Mesenchymal stem cell (in vitro differentiated cells and primary cell): ENCODE results near the gene FYN.

Experiments used
- DNase-seq: peaks from one replicate; pipeline ENCODE4 v3.0.0-alpha.2; 2013
- H2AFZ ChIP-seq: one replicate; pipeline ENCODE4 v1.6.1; 2013; ENCODE audit warnings: low read depth, mild to moderate bottlenecking, control low read depth, inconsistent platforms, low read length, moderate library complexity
- H2AK5ac ChIP-seq: 2 replicates; pipeline ENCODE4 v1.6.1; 2013; ENCODE audit warnings: low read length, moderate library complexity, mild to moderate bottlenecking, inconsistent platforms; ENCODE audit not compliant: severe bottlenecking
- H2BK120ac ChIP-seq: one replicate; pipeline ENCODE4 v1.6.1; 2013; ENCODE audit warnings: low read depth, mild to moderate bottlenecking, inconsistent platforms, low read length, moderate library complexity
- H2BK12ac ChIP-seq, 2 experiments: one replicate each; pipeline ENCODE4 v1.6.1; 2013; ENCODE audit warnings: inconsistent platforms in 2 of 2, low read length in 2 of 2, mild to moderate bottlenecking in 2 of 2, moderate library complexity in 2 of 2, control low read depth in 1 of 2
- H2BK15ac ChIP-seq: one replicate; pipeline ENCODE4 v1.6.1; 2013; ENCODE audit warnings: mild to moderate bottlenecking, low read depth, inconsistent platforms; ENCODE audit not compliant: poor library complexity, severe bottlenecking
- H2BK5ac ChIP-seq: 2 replicates; pipeline ENCODE4 v1.6.1; 2013; ENCODE audit warnings: low read depth, mild to moderate bottlenecking, low read length, control low read depth, inconsistent platforms; ENCODE audit not compliant: poor library complexity, severe bottlenecking
- H3K14ac ChIP-seq, 2 experiments: one replicate each; pipeline ENCODE4 v1.6.1; 2013; ENCODE audit warnings: inconsistent platforms in 2 of 2, low read length in 2 of 2, control low read depth in 1 of 2, mild to moderate bottlenecking in 1 of 2, moderate library complexity in 1 of 2
- H3K18ac ChIP-seq, 2 experiments: one replicate each; pipeline ENCODE4 v1.6.1; 2013; ENCODE audit warnings: inconsistent platforms in 2 of 2, low read length in 2 of 2, control low read depth in 1 of 2, low read depth in 1 of 2, mild to moderate bottlenecking in 1 of 2
- H3K23ac ChIP-seq, 2 experiments: one replicate each; pipeline ENCODE4 v1.6.1; 2013; ENCODE audit warnings: inconsistent platforms in 2 of 2, low read length in 2 of 2, mild to moderate bottlenecking in 2 of 2, moderate library complexity in 2 of 2, control low read depth in 1 of 2
- H3K27ac ChIP-seq: 2 replicates; pipeline ENCODE4 v1.5.1; 2013; ENCODE audit warnings: mild to moderate bottlenecking, moderate library complexity, low read length, control low read depth, inconsistent platforms; ENCODE audit not compliant: poor library complexity, severe bottlenecking
- H3K27me3 ChIP-seq, 2 experiments: 2 replicates each; pipeline versions ENCODE4 v1.6.1 to v1.7.0; 2013; ENCODE audit warnings: low read length in 2 of 2, mild to moderate bottlenecking in 2 of 2, moderate library complexity in 2 of 2, control low read depth in 1 of 2, inconsistent platforms in 1 of 2; ENCODE audit not compliant: control insufficient read depth in 1 of 2, insufficient read depth in 1 of 2
- H3K36me3 ChIP-seq, 2 experiments: 2 replicates each; pipeline versions ENCODE4 v1.6.1 to v1.7.0; 2013; ENCODE audit warnings: low read length in 2 of 2, control low read depth in 1 of 2, inconsistent platforms in 1 of 2, low read depth in 1 of 2, mild to moderate bottlenecking in 1 of 2; ENCODE audit not compliant: insufficient read depth in 2 of 2, control insufficient read depth in 1 of 2
- H3K4ac ChIP-seq, 2 experiments: one replicate each; pipeline ENCODE4 v1.6.1; 2013; ENCODE audit warnings: inconsistent platforms in 2 of 2, low read length in 2 of 2, mild to moderate bottlenecking in 2 of 2, moderate library complexity in 2 of 2, control low read depth in 1 of 2, low read depth in 1 of 2
- H3K4me1 ChIP-seq: 2 replicates; pipeline ENCODE4 v1.6.1; 2013; ENCODE audit warnings: low read depth, low read length, control low read depth; ENCODE audit not compliant: control insufficient read depth, insufficient read depth
- H3K4me2 ChIP-seq: 2 replicates; pipeline ENCODE4 v1.6.1; 2013; ENCODE audit warnings: low read length, mild to moderate bottlenecking, inconsistent platforms; ENCODE audit not compliant: poor library complexity, severe bottlenecking
- H3K4me3 ChIP-seq, 2 experiments: 2 replicates each; pipeline versions ENCODE4 v1.5.1 to v1.7.0; 2013; ENCODE audit warnings: low read length in 2 of 2, mild to moderate bottlenecking in 2 of 2, control low read depth in 1 of 2, low read depth in 1 of 2; ENCODE audit not compliant: insufficient read depth in 1 of 2
- H3K79me1 ChIP-seq: replicated peaks from 2 replicates; pipeline ENCODE4 v1.6.1; 2013; ENCODE audit warnings: mild to moderate bottlenecking, control low read depth, low read length, inconsistent platforms; ENCODE audit not compliant: poor library complexity, severe bottlenecking
- H3K9ac ChIP-seq: 2 replicates; pipeline ENCODE4 v1.7.0; 2013; ENCODE audit warnings: mild to moderate bottlenecking, low read length, moderate library complexity
- H3K9me3 ChIP-seq: 2 replicates; pipeline ENCODE4 v1.7.0; 2013; ENCODE audit warnings: mild to moderate bottlenecking, low read length; ENCODE audit not compliant: control insufficient read depth
- H4K8ac ChIP-seq: one replicate; pipeline ENCODE4 v1.6.1; 2013; ENCODE audit warnings: inconsistent platforms, mild to moderate bottlenecking, low read length, moderate library complexity
- H4K91ac ChIP-seq: one replicate; pipeline ENCODE4 v1.6.1; 2013; ENCODE audit warnings: mild to moderate bottlenecking, low read length, inconsistent platforms
- WGBS: methylation state at CpG from one replicate; pipeline ENCODE4 v1.1.7; 2013; ENCODE audit warnings: mixed read lengths; 5-methylcytosine and 5-hydroxymethylcytosine counted together

Gene FYN

GRCh38 chr6:111709201-111709600 lies 164.1 kb downstream of the FYN start:
- no peak overlapping the region for H3K14ac ChIP-seq
- 83% methylated on average over 2 of the region's 3 CpGs for WGBS
- no peak overlapping the region for H4K8ac ChIP-seq

DNA sequence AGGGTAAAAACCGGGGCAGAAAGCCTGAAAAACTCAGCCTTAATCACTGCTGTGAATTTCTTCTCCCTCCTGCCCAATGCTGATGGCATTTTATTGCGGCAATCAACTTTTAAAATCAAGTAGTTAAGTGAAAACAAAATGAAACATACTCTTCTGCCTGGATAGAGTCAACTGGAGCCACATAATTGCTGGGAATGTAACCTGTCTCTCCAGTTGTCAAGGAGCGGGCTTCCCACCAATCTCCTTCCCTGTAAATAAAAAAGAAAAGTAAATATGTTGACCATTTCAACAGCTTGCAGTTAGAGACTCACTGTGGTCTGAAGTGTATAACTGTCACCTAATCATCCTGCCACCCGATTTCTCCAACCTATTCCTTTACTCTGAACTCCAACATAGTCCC lies 165.5 kb downstream of the FYN start:
- no peak overlapping the region for H4K8ac ChIP-seq
- no peak for DNase-seq
- H3K9ac ChIP-seq, result peak overlapping the region; percentile 25
- no peak overlapping the region for H3K14ac ChIP-seq
- 67% methylated on average over 3 of the region's 4 CpGs for WGBS
- no peaks in the 10 kb centered on the region for H3K27me3 ChIP-seq
- no peak overlapping the region for H2AFZ ChIP-seq
- H3K23ac ChIP-seq, result no peak overlapping the region
- peaks cover 6% of the 10 kb centered on the region for H3K4me1 ChIP-seq
- no peak overlapping the region for H2BK120ac ChIP-seq
- no peak overlapping the region for H2BK15ac ChIP-seq
- H2AK5ac ChIP-seq, result no peak overlapping the region
- H3K4me2 ChIP-seq, result no peak overlapping the region
- no peaks in the 10 kb centered on the region for H3K9me3 ChIP-seq
- H3K79me1 ChIP-seq, result no peaks in the 10 kb centered on the region
- no peak overlapping the region for H4K91ac ChIP-seq
- H3K18ac ChIP-seq, result no peak overlapping the region
- H3K36me3 ChIP-seq, result peaks cover 8 to 68% of the 10 kb centered on the region in 2 experiments
- no peak overlapping the region for H2BK12ac ChIP-seq
- no peak overlapping the region for H3K4ac ChIP-seq
- H2BK5ac ChIP-seq, result no peak overlapping the region
- no peak overlapping the region for H3K4me3 ChIP-seq
- no peak overlapping the region for H3K27ac ChIP-seq

More at GRCh38 chr6:111709201-111709600, 164.1 kb downstream of the FYN start:
- Histone ChIP-seq H2BK15ac (no peak overlapping the region), H3K4me2 (no peak overlapping the region), H3K27me3 (no peaks in the 10 kb centered on the region), H3K18ac (no peak overlapping the region), H2AK5ac (no peak overlapping the region), H3K9ac (peak overlapping the region; percentile 46), H3K4ac (no peak overlapping the region), H3K79me1 (no peaks in the 10 kb centered on the region), H4K91ac (no peak overlapping the region), H2AFZ (no peak overlapping the region), H3K27ac (no peak overlapping the region), H3K9me3 (no peaks in the 10 kb centered on the region), H3K4me1 (peaks cover 10% of the 10 kb centered on the region), H3K4me3 (no peak overlapping the region), H3K36me3 (peaks cover 9 to 68% of the 10 kb centered on the region in 2 experiments), H3K23ac (no peak overlapping the region), H2BK120ac (no peak overlapping the region), H2BK12ac (no peak overlapping the region), H2BK5ac (no peak overlapping the region)
- no peak for DNase-seq

DNA sequence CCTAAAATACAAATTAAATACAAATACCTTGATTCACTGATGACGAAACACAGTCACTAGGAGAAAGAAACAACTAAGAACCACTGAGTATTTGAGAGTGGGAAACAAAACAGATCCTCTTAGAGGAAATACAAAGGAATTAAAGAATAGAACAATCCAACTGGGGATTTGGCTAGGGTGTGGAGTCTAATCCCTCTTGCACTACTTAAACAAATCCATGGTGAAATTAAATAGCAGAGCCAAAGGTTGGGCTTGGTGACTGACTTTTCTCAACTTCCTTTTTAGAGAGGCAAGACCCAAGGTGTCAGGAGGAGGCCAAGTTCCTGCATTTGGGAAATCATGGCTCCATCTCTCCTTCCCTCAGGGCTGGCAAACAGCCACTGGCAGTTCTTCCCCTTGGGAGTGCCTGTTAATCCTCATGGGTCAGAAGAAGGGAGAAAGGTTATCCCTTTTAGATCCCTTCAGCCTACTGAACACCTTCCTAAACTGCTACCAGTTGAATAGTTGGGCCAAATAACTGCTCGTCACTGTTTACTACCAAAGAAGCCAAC lies 166.3 kb downstream of the FYN start:
- H3K18ac ChIP-seq, result no peak overlapping the region
- 100% methylated on average over 1 of the region's 2 CpGs for WGBS
- no peak overlapping the region for H2BK15ac ChIP-seq
- no peak overlapping the region for H2BK12ac ChIP-seq
- peaks cover 2% of the 10 kb centered on the region for H3K4me1 ChIP-seq
- H2AK5ac ChIP-seq, result no peak overlapping the region
- H2AFZ ChIP-seq, result no peak overlapping the region
- H3K4me3 ChIP-seq, result no peak overlapping the region
- no peak overlapping the region for H4K91ac ChIP-seq
- H3K4ac ChIP-seq, result no peak overlapping the region
- no peaks in the 10 kb centered on the region for H3K79me1 ChIP-seq
- no peak overlapping the region for H3K27ac ChIP-seq
- peak overlapping the region; percentile 8 for H3K9ac ChIP-seq
- no peak overlapping the region for H3K4me2 ChIP-seq
- no peak overlapping the region for H2BK5ac ChIP-seq
- DNase-seq, result no peak
- peaks cover 8 to 68% of the 10 kb centered on the region in 2 experiments for H3K36me3 ChIP-seq
- H3K14ac ChIP-seq, result no peak overlapping the region
- no peak overlapping the region for H3K23ac ChIP-seq
- no peak overlapping the region for H4K8ac ChIP-seq
- no peaks in the 10 kb centered on the region for H3K9me3 ChIP-seq
- no peak overlapping the region for H2BK120ac ChIP-seq
- H3K27me3 ChIP-seq, result no peaks in the 10 kb centered on the region

DNA sequence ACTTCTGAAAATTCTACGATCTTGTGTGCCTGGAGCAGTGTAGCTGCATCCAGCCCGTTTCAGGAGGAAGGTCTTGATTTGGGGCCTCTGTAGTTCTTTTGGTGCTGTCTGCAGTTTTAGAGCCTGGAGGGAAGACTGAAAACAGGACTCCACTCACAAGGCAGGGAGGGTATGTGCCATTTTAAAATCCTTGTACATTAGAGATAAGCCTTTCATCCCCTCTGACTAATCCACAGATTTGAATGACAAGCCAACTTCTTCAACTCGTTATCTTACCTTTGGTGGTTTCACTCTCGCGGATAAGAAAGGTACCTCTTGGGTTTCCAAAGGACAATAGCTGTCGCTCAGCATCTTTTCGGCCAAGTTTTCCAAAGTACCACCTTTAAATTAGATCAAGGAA lies 169.5 kb downstream of the FYN start:
- peaks cover 15 to 90% of the 10 kb centered on the region in 2 experiments for H3K36me3 ChIP-seq
- no peak overlapping the region for H2BK5ac ChIP-seq
- H2AFZ ChIP-seq, result no peak overlapping the region
- no peak overlapping the region for H3K23ac ChIP-seq
- no peak overlapping the region for H3K27ac ChIP-seq
- H3K9me3 ChIP-seq, result no peaks in the 10 kb centered on the region
- peaks cover 1% of the 10 kb centered on the region for H3K79me1 ChIP-seq
- WGBS, result 97% methylated on average over 7 of the region's 7 CpGs
- H2BK15ac ChIP-seq, result no peak overlapping the region
- H3K4me1 ChIP-seq, result no peaks in the 10 kb centered on the region
- no peak overlapping the region for H2AK5ac ChIP-seq
- no peak overlapping the region for H3K4me2 ChIP-seq
- H4K91ac ChIP-seq, result no peak overlapping the region
- no peaks in the 10 kb centered on the region for H3K27me3 ChIP-seq
- no peak overlapping the region for H3K4me3 ChIP-seq
- H2BK120ac ChIP-seq, result no peak overlapping the region
- H3K4ac ChIP-seq, result no peak overlapping the region
- no peak overlapping the region for H3K9ac ChIP-seq
- no peak for DNase-seq
- H3K18ac ChIP-seq, result no peak overlapping the region
- no peak overlapping the region for H2BK12ac ChIP-seq
- H4K8ac ChIP-seq, result no peak overlapping the region
- H3K14ac ChIP-seq, result no peak overlapping the region
